RWPE2 (cell line): Measurements from ENCODE around the gene SSC5D.
A peak's percentile ranks its signal among the peaks of the same experiment; 100 is the strongest.

ENCODE experiments used
- ATAC-seq: fragments of 200-7000 bp; cut with Tn5 transposase; 3 replicates; pipeline ENCODE4 v1.9.1; 2021; ENCODE audit warnings: low read depth
- DNase-seq: peaks from one replicate; pipeline ENCODE4 v3.0.0-alpha.2; 2020; ENCODE audit warnings: low spot score
- H3K27ac ChIP-seq: fragments of 450-650 bp; 2 replicates; pipeline ENCODE4 v1.5.1; 2017; ENCODE audit warnings: mild to moderate bottlenecking; ENCODE audit not compliant: poor library complexity, severe bottlenecking
- H3K27me3 ChIP-seq: fragments of 250-450 bp; sonication (Bioruptor Pico); 2 replicates; pipeline ENCODE4 v1.5.1; 2021; ENCODE audit warnings: mild to moderate bottlenecking, moderate library complexity; ENCODE audit not compliant: insufficient read depth, poor library complexity, severe bottlenecking
- H3K36me3 ChIP-seq: fragments of 250-450 bp; sonication (Bioruptor Pico); 2 replicates; pipeline ENCODE4 v1.5.1; 2020; ENCODE audit warnings: low read depth, mild to moderate bottlenecking, moderate library complexity
- H3K4me1 ChIP-seq: fragments of 250-450 bp; sonication (Bioruptor Pico); 2 replicates; pipeline ENCODE4 v1.5.1; 2021; ENCODE audit warnings: mild to moderate bottlenecking, moderate library complexity; ENCODE audit not compliant: insufficient read depth, poor library complexity, severe bottlenecking
- H3K4me3 ChIP-seq: fragments of 250-450 bp; sonication (Bioruptor Pico); 2 replicates; pipeline ENCODE4 v1.5.1; 2021; ENCODE audit warnings: mild to moderate bottlenecking, moderate library complexity; ENCODE audit not compliant: severe bottlenecking
- H3K9me3 ChIP-seq: fragments of 250-450 bp; sonication (Bioruptor Pico); 2 replicates; pipeline ENCODE4 v1.5.1; 2021; ENCODE audit warnings: mild to moderate bottlenecking, moderate library complexity; ENCODE audit not compliant: severe bottlenecking
- CTCF ChIP-seq: fragments of 450-650 bp; IDR thresholded peaks from one replicate; pipeline ENCODE4 v1.5.1; 2017; ENCODE audit warnings: mild to moderate bottlenecking, moderate library complexity; ENCODE audit not compliant: poor library complexity, severe bottlenecking

SSC5D gene

GRCh38 chr19:55454787-55455243 lies 33.4 kb upstream of the SSC5D start:
- DNase-seq (peak; percentile 55), ATAC-seq (0 out of 3 replicates have a peak, but pooled peaks have one; percentile 31)
- Histone ChIP-seq H3K36me3 (no peaks in the 10 kb centered on the region), H3K9me3 (no peaks in the 10 kb centered on the region), H3K27me3 (peaks cover 12% of the 10 kb centered on the region), H3K27ac (no peak overlapping the region), H3K4me3 (no peak overlapping the region), H3K4me1 (no peaks in the 10 kb centered on the region)
- TF ChIP-seq CTCF: peak; percentile 53

GRCh38 chr19:55455576-55456235 lies 32.5 kb upstream of the SSC5D start:
- no peak overlapping the region for H3K4me3 ChIP-seq
- DNase-seq: peak; percentile 60
- 0 out of 2 replicates have a peak, but pooled peaks cover 3% of the 10 kb centered on the region for H3K36me3 ChIP-seq
- TF ChIP-seq CTCF: no peak
- H3K9me3 ChIP-seq: no peaks in the 10 kb centered on the region
- H3K4me1 ChIP-seq: peaks cover 2% of the 10 kb centered on the region
- ATAC-seq: no peak
- peaks cover 12% of the 10 kb centered on the region for H3K27me3 ChIP-seq
- no peak overlapping the region for H3K27ac ChIP-seq

- Histone ChIP-seq H3K36me3 (0 out of 2 replicates have a peak, but pooled peaks cover 3% of the 10 kb centered on the region), H3K27me3 (peaks cover 12% of the 10 kb centered on the region), H3K4me3 (no peak overlapping the region), H3K27ac (no peak overlapping the region), H3K9me3 (no peaks in the 10 kb centered on the region), H3K4me1 (peaks cover 3% of the 10 kb centered on the region)
- ATAC-seq (no peak), DNase-seq (no peak)
- TF ChIP-seq CTCF: no peak
Measured at GRCh38 chr19:55456347-55456746, 31.9 kb upstream of the SSC5D start.

GRCh38 chr19:55457683-55458457 lies 30.4 kb upstream of the SSC5D start:
- no peak for TF ChIP-seq CTCF
- ATAC-seq: no peak
- no peaks in the 10 kb centered on the region for H3K9me3 ChIP-seq
- peaks cover 3% of the 10 kb centered on the region for H3K4me1 ChIP-seq
- H3K27me3 ChIP-seq: no peaks in the 10 kb centered on the region
- no peak overlapping the region for H3K27ac ChIP-seq
- H3K4me3 ChIP-seq: no peak overlapping the region
- no peak for DNase-seq
- H3K36me3 ChIP-seq: 0 out of 2 replicates have a peak, but pooled peaks cover 3% of the 10 kb centered on the region
